ENCODE measurements around the gene CLDN3.

- TF ChIP-seq POLR2A (IDR thresholded peaks at IDR 0.05), result no peak
- no peak for TF ChIP-seq CTCF (IDR thresholded peaks at IDR 0.05)
- no peak for TF ChIP-seq POLR2AphosphoS5 (IDR thresholded peaks at IDR 0.05)
- TF ChIP-seq EP300 (IDR thresholded peaks at IDR 0.05), result no peak
Observed at GRCh38 chr7:73758581-73759138, 11.4 kb downstream of the CLDN3 start.

All from upper lobe of left lung (tissue), 4 donors.